SJCRH30 (cell line): ENCODE data around the gene PTCD1. TPM values are rescaled to one million over a fixed set of nuclear protein-coding genes. Genes with fewer than 3 reads are reported as not detected.

ENCODE experiments used
- DNase-seq, 2 experiments: peaks; one replicate each; pipeline ENCODE4 v3.0.0-alpha.2; 2015 to 2020
- H3K27ac ChIP-seq: fragments of 250-450 bp; sonication (Bioruptor Pico); 2 replicates; pipeline ENCODE4 v1.5.1; 2020; ENCODE audit warnings: mild to moderate bottlenecking, moderate library complexity
- H3K27me3 ChIP-seq: fragments of 250-450 bp; sonication (Bioruptor Pico); 2 replicates; pipeline ENCODE4 v1.5.1; 2020; ENCODE audit warnings: mild to moderate bottlenecking, moderate library complexity
- H3K36me3 ChIP-seq: fragments of 250-450 bp; sonication (Bioruptor Pico); 2 replicates; pipeline ENCODE4 v1.5.1; 2020; ENCODE audit warnings: mild to moderate bottlenecking, moderate library complexity
- H3K4me1 ChIP-seq: fragments of 250-450 bp; sonication (Bioruptor Pico); 2 replicates; pipeline ENCODE4 v1.5.1; 2020; ENCODE audit warnings: mild to moderate bottlenecking, moderate library complexity
- H3K4me3 ChIP-seq: fragments of 250-450 bp; sonication (Bioruptor Pico); 2 replicates; pipeline ENCODE4 v1.5.1; 2020; ENCODE audit warnings: mild to moderate bottlenecking, moderate library complexity
- H3K9me3 ChIP-seq: fragments of 250-450 bp; sonication (Bioruptor Pico); replicated peaks from 2 replicates; pipeline ENCODE4 v1.5.1; 2020; ENCODE audit warnings: mild to moderate bottlenecking, moderate library complexity
- total RNA-seq: library from RNA; depleted of rRNA; stranded (reverse); fragments of >200 nt; shearing (Covaris generic); gene quantifications from 2 replicates; pipeline ENCODE4 v1.2.3, GENCODE V29; 2014

Gene PTCD1
- total RNA-seq, 1 experiment from 2014 or later: 8.2 TPM

GRCh38 chr7:99406557-99406956 lies 32.0 kb downstream of the PTCD1 start:
- Histone ChIP-seq H3K9me3 (no peaks in the 10 kb centered on the region), H3K36me3 (peaks cover 33% of the 10 kb centered on the region), H3K4me1 (peaks cover 8% of the 10 kb centered on the region), H3K4me3 (no peak overlapping the region), H3K27ac (peak overlapping the region; percentile 100; the same call in 1 of the 2 replicates), H3K27me3 (no peaks in the 10 kb centered on the region)
- peak in 1 of 2 experiments; percentile 48 for DNase-seq

- peaks cover 8% of the 10 kb centered on the region for H3K4me1 ChIP-seq
- H3K27ac ChIP-seq: no peak overlapping the region
- no peaks in the 10 kb centered on the region for H3K27me3 ChIP-seq
- DNase-seq: no peak
- no peaks in the 10 kb centered on the region for H3K9me3 ChIP-seq
- H3K4me3 ChIP-seq: no peak overlapping the region
- H3K36me3 ChIP-seq: peaks cover 34% of the 10 kb centered on the region
Measured at GRCh38 chr7:99404977-99405320, 33.6 kb downstream of the PTCD1 start.

- no peak overlapping the region for H3K27ac ChIP-seq
- DNase-seq: no peak
- H3K4me3 ChIP-seq: no peak overlapping the region
- H3K27me3 ChIP-seq: no peaks in the 10 kb centered on the region
- peaks cover 39% of the 10 kb centered on the region for H3K36me3 ChIP-seq
- no peaks in the 10 kb centered on the region for H3K9me3 ChIP-seq
- peaks cover 8% of the 10 kb centered on the region for H3K4me1 ChIP-seq
Measured at GRCh38 chr7:99404235-99404976, 34.2 kb downstream of the PTCD1 start.

- Histone ChIP-seq H3K36me3 (peaks cover 44% of the 10 kb centered on the region), H3K9me3 (no peaks in the 10 kb centered on the region), H3K4me1 (peaks cover 8% of the 10 kb centered on the region), H3K27ac (no peak overlapping the region), H3K27me3 (no peaks in the 10 kb centered on the region), H3K4me3 (no peak overlapping the region)
- no peak for DNase-seq
Measured at GRCh38 chr7:99403764-99404163, 34.8 kb downstream of the PTCD1 start.

GRCh38 chr7:99402854-99403253 lies 35.7 kb downstream of the PTCD1 start:
- peaks cover 48% of the 10 kb centered on the region for H3K36me3 ChIP-seq
- H3K4me3 ChIP-seq: no peak overlapping the region
- H3K9me3 ChIP-seq: no peaks in the 10 kb centered on the region
- DNase-seq: no peak
- H3K4me1 ChIP-seq: peaks cover 8% of the 10 kb centered on the region
- H3K27me3 ChIP-seq: no peaks in the 10 kb centered on the region
- H3K27ac ChIP-seq: no peak overlapping the region

GRCh38 chr7:99399597-99399996 lies 39.0 kb downstream of the PTCD1 start:
- H3K4me1 ChIP-seq: no peaks in the 10 kb centered on the region
- DNase-seq: no peak
- H3K27me3 ChIP-seq: no peaks in the 10 kb centered on the region
- H3K27ac ChIP-seq: no peak overlapping the region
- H3K4me3 ChIP-seq: no peak overlapping the region
- H3K36me3 ChIP-seq: peaks cover 64% of the 10 kb centered on the region
- H3K9me3 ChIP-seq: no peaks in the 10 kb centered on the region

- Histone ChIP-seq H3K27me3 (no peaks in the 10 kb centered on the region), H3K27ac (no peak overlapping the region), H3K4me3 (no peak overlapping the region), H3K9me3 (no peaks in the 10 kb centered on the region), H3K4me1 (no peaks in the 10 kb centered on the region), H3K36me3 (peaks cover 61% of the 10 kb centered on the region)
- no peak for DNase-seq
Measured at GRCh38 chr7:99398891-99399445, 39.6 kb downstream of the PTCD1 start.

- DNase-seq: no peak
- peaks cover 52% of the 10 kb centered on the region for H3K36me3 ChIP-seq
- H3K27ac ChIP-seq: no peak overlapping the region
- H3K9me3 ChIP-seq: no peaks in the 10 kb centered on the region
- H3K4me1 ChIP-seq: no peaks in the 10 kb centered on the region
- H3K27me3 ChIP-seq: no peaks in the 10 kb centered on the region
- no peak overlapping the region for H3K4me3 ChIP-seq
Measured at GRCh38 chr7:99397297-99397983, 41.2 kb downstream of the PTCD1 start.

- Histone ChIP-seq H3K27ac (no peak overlapping the region), H3K9me3 (no peaks in the 10 kb centered on the region), H3K4me3 (no peak overlapping the region), H3K27me3 (no peaks in the 10 kb centered on the region), H3K36me3 (peaks cover 53% of the 10 kb centered on the region), H3K4me1 (no peaks in the 10 kb centered on the region)
- no peak for DNase-seq
Measured at GRCh38 chr7:99396418-99397296, 41.9 kb downstream of the PTCD1 start.

GRCh38 chr7:99395616-99396327 lies 42.8 kb downstream of the PTCD1 start:
- Histone ChIP-seq H3K9me3 (no peaks in the 10 kb centered on the region), H3K27me3 (no peaks in the 10 kb centered on the region), H3K27ac (no peak overlapping the region), H3K4me3 (no peak overlapping the region), H3K36me3 (peaks cover 50% of the 10 kb centered on the region), H3K4me1 (no peaks in the 10 kb centered on the region)
- DNase-seq: no peak

GRCh38 chr7:99394188-99394502 lies 44.5 kb downstream of the PTCD1 start:
- Histone ChIP-seq H3K36me3 (peaks cover 38% of the 10 kb centered on the region), H3K9me3 (no peaks in the 10 kb centered on the region), H3K27ac (no peak overlapping the region), H3K27me3 (no peaks in the 10 kb centered on the region), H3K4me1 (no peaks in the 10 kb centered on the region), H3K4me3 (no peak overlapping the region)
- DNase-seq: no peak

GRCh38 chr7:99393355-99394187 lies 45.0 kb downstream of the PTCD1 start:
- Histone ChIP-seq H3K9me3 (no peaks in the 10 kb centered on the region), H3K36me3 (peaks cover 34% of the 10 kb centered on the region), H3K27me3 (no peaks in the 10 kb centered on the region), H3K27ac (no peak overlapping the region), H3K4me1 (no peaks in the 10 kb centered on the region), H3K4me3 (peak overlapping the region; percentile 52)
- peak; percentile 69 to 70 for DNase-seq

GRCh38 chr7:99392659-99393354 lies 45.8 kb downstream of the PTCD1 start:
- H3K27me3 ChIP-seq: no peaks in the 10 kb centered on the region
- H3K27ac ChIP-seq: no peak overlapping the region
- H3K36me3 ChIP-seq: peaks cover 31% of the 10 kb centered on the region
- DNase-seq: peak; percentile 60 to 66
- peak overlapping the region; percentile 52 for H3K4me3 ChIP-seq
- H3K9me3 ChIP-seq: no peaks in the 10 kb centered on the region
- H3K4me1 ChIP-seq: no peaks in the 10 kb centered on the region
